ENCODE data around the gene MYL6. TPM values are rescaled to one million over a fixed set of nuclear protein-coding genes. Genes with fewer than 3 reads are reported as not detected.

Gene MYL6
- polyA plus RNA-seq, 1 of the 3 experiments (the other 2 are of a cell fraction), result 4,697 TPM

DNA sequence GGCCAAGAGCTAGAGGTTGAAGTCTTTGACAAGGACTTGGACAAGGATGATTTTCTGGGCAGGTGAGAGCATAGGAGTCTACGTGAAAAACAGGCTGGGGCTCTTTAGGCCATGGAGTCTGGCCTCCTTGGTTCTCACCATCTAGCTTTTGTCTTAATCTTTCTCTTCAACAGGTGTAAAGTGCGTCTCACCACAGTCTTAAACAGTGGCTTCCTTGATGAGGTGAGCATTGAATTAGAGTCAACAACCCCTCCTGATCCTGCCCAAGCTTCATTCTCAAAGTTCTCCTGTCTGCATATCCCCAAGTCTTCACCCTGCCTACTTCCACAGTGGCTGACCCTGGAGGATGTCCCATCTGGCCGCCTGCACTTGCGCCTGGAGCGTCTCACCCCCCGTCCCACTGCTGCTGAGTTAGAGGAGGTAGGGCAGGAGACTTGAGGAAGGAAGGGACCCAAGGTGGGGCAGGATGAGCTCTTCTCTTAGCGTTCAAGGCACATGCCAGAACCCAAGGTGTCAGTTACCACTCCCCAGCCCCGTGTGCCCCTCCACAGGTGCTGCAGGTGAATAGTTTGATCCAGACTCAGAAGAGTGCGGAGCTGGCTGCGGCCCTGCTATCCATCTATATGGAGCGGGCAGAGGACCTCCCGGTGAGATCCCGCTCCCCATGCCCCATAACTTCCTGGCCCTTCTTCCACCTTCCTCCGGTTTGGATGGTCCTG is 20.1 kb upstream of the MYL6 start:
- no peak overlapping the region for H2AFZ ChIP-seq (ENCODE audit: low read depth)
- H3K27me3 ChIP-seq (ENCODE audit: insufficient read depth), result no peaks in the 10 kb centered on the region
- no peaks in the 10 kb centered on the region for H3K9me3 ChIP-seq
- no peaks in the 10 kb centered on the region for H4K20me1 ChIP-seq (ENCODE audit: insufficient read depth)
- no peak overlapping the region for H3K9ac ChIP-seq
- no peak for TF ChIP-seq SIN3A (IDR thresholded peaks at IDR 0.05; ENCODE audit: borderline replicate concordance, low read depth, low read length)
- TF ChIP-seq FOSL2 (IDR thresholded peaks at IDR 0.05; ENCODE audit: borderline replicate concordance, low read depth), result no peak
- no peak for TF ChIP-seq TAF1 (IDR thresholded peaks at IDR 0.05; ENCODE audit: borderline replicate concordance, low read depth, low read length)
- TF ChIP-seq, protein P1, sequence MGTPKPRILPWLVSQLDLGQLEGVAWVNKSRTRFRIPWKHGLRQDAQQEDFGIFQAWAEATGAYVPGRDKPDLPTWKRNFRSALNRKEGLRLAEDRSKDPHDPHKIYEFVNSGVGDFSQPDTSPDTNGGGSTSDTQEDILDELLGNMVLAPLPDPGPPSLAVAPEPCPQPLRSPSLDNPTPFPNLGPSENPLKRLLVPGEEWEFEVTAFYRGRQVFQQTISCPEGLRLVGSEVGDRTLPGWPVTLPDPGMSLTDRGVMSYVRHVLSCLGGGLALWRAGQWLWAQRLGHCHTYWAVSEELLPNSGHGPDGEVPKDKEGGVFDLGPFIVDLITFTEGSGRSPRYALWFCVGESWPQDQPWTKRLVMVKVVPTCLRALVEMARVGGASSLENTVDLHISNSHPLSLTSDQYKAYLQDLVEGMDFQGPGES (IDR thresholded peaks at IDR 0.05; ENCODE audit: low read depth, low read length), result no peak
- TF ChIP-seq JUND (IDR thresholded peaks at IDR 0.05), result no peak
- no peak for TF ChIP-seq RFX5 (IDR thresholded peaks at IDR 0.05; ENCODE audit: low read length)
- no peak for TF ChIP-seq MEF2A (IDR thresholded peaks at IDR 0.05; ENCODE audit: borderline replicate concordance, low read depth)
- no peak for TF ChIP-seq TEAD4 (IDR thresholded peaks at IDR 0.05; ENCODE audit: borderline replicate concordance, insufficient read depth)
- TF ChIP-seq, protein P2, sequence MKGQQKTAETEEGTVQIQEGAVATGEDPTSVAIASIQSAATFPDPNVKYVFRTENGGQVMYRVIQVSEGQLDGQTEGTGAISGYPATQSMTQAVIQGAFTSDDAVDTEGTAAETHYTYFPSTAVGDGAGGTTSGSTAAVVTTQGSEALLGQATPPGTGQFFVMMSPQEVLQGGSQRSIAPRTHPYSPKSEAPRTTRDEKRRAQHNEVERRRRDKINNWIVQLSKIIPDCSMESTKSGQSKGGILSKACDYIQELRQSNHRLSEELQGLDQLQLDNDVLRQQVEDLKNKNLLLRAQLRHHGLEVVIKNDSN (IDR thresholded peaks at IDR 0.05; ENCODE audit: borderline replicate concordance, low read depth), result no peak
- no peak for TF ChIP-seq EZH2phosphoT487 (IDR thresholded peaks at IDR 0.05; ENCODE audit: borderline replicate concordance, low read depth)
- no peak for TF ChIP-seq FOXJ3 (CRISPR knock-in tag; IDR thresholded peaks at IDR 0.05)
- TF ChIP-seq GATA2 (CRISPR knock-in tag; IDR thresholded peaks at IDR 0.05), result no peak
- TF ChIP-seq, protein P3, sequence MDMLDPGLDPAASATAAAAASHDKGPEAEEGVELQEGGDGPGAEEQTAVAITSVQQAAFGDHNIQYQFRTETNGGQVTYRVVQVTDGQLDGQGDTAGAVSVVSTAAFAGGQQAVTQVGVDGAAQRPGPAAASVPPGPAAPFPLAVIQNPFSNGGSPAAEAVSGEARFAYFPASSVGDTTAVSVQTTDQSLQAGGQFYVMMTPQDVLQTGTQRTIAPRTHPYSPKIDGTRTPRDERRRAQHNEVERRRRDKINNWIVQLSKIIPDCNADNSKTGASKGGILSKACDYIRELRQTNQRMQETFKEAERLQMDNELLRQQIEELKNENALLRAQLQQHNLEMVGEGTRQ (IDR thresholded peaks at IDR 0.05; ENCODE audit: borderline replicate concordance, low read depth, low read length), result no peak
- no peak for TF ChIP-seq MXI1 (IDR thresholded peaks at IDR 0.05; ENCODE audit: low read depth, low read length)
- no peak for TF ChIP-seq NFIC (IDR thresholded peaks at IDR 0.05; ENCODE audit: borderline replicate concordance)
- no peak for TF ChIP-seq RAD21 (IDR thresholded peaks at IDR 0.05; ENCODE audit: low read length)
- no peak for TF ChIP-seq EP300 (IDR thresholded peaks at IDR 0.05; ENCODE audit: borderline replicate concordance in 1 of 2, low read depth in 1 of 2, low read length in 1 of 2)
- H3K27ac ChIP-seq (ENCODE audit: low read depth in 2 of 2, low read length in 1 of 2), result no peak overlapping the region
- no peaks in the 10 kb centered on the region; the same call in 1 of the 2 replicates for H3K79me2 ChIP-seq (ENCODE audit: insufficient read depth)
- 97% methylated on average over 11 of the region's 14 CpGs for WGBS (ENCODE audit: low lambda C conversion rate)
- no peak overlapping the region for H3K4me2 ChIP-seq
- H3K9me2 ChIP-seq, result no peaks in the 10 kb centered on the region
- no peaks in the 10 kb centered on the region for H3K4me1 ChIP-seq (ENCODE audit: control insufficient read depth in 1 of 2, insufficient read depth in 2 of 2, low read depth in 1 of 2, low read length in 1 of 2)
- no peak overlapping the region for H3K4me3 ChIP-seq (ENCODE audit: low read depth in 2 of 2, low read length in 1 of 2)
- POLR2A ChIA-PET, result interaction anchor here (1.1 kb wide), 1 partner anchor 10 kb away, joined by 4 read pairs; the partner anchor contains the start of gene ESYT1
- H3F3A ChIP-seq (replicated peaks; ENCODE audit: insufficient read depth), result peaks cover 5% of the 10 kb centered on the region
- no peak for DNase-seq
- H3K36me3 ChIP-seq (replicated peaks in 1 of 2; ENCODE audit: control insufficient read depth in 1 of 2, insufficient read depth in 2 of 2, low read length in 1 of 2), result peaks cover 56 to 60% of the 10 kb centered on the region in 2 experiments
- CTCF ChIA-PET, result interaction anchor here (1.0 to 3.4 kb wide), 4 partner anchors 8 to 52 kb away, joined by 3 to 15 read pairs (median 4); partner anchors contain the start of genes MYL6B and SMARCC2

Measured in SK-N-SH (cell line).